Measurements from ENCODE around the gene DUSP1. TPM values are rescaled to one million over a fixed set of nuclear protein-coding genes. Genes with fewer than 3 reads are reported as not detected.

Gene DUSP1
- total and polyA plus RNA-seq, 7 donors: 99.9 to 1,033 (median 449) TPM

GRCh38 chr5:172746725-172747124 is 24.3 kb downstream of the DUSP1 start:
- intact Hi-C loops (cut with DNase I): no loop called here
- H3K27ac ChIP-seq: peak overlapping the region; percentile 80 to 95 (median 84)
- H3K4me3 ChIP-seq: no peak overlapping the region
- DNase-seq: peak; percentile 55
- 86 to 91% methylated on average over 3 of the region's 3 CpGs for WGBS, 2 donors
- H3K9me3 ChIP-seq: no peaks in the 10 kb centered on the region
- H3K4me1 ChIP-seq: peaks cover 0 to 80% (median 49%) of the 10 kb centered on the region in 4 donors
- H3K36me3 ChIP-seq: no peaks in the 10 kb centered on the region
- TF ChIP-seq POLR2AphosphoS5 (IDR thresholded peaks at IDR 0.05): peak in 2 of 4 donors; percentile 63 to 72
- peak in 2 of 4 donors; percentile 59 to 70 for TF ChIP-seq EP300 (IDR thresholded peaks at IDR 0.05)
- TF ChIP-seq CTCF (IDR thresholded peaks at IDR 0.05): no peak
- TF ChIP-seq POLR2A (IDR thresholded peaks at IDR 0.05): no peak
- H3K27me3 ChIP-seq: no peaks in the 10 kb centered on the region

- 88 to 89% methylated on average over 3 of the region's 3 CpGs for WGBS, 2 donors
- peak in 2 of 4 experiments; percentile 13 to 29 for TF ChIP-seq CTCF (IDR thresholded peaks at IDR 0.05)
- TF ChIP-seq POLR2A (IDR thresholded peaks at IDR 0.05): no peak
- TF ChIP-seq POLR2AphosphoS5 (IDR thresholded peaks at IDR 0.05): peak in 1 of 4 donors; percentile 6
- TF ChIP-seq EP300 (IDR thresholded peaks at IDR 0.05): no peak
- intact Hi-C loops (cut with DNase I): no loop called here
- no peaks in the 10 kb centered on the region for H3K27me3 ChIP-seq
- H3K9me3 ChIP-seq: no peaks in the 10 kb centered on the region
- DNase-seq: no peak
- peak overlapping the region; percentile 80 to 95 (median 84) for H3K27ac ChIP-seq
- H3K36me3 ChIP-seq: no peaks in the 10 kb centered on the region
- H3K4me3 ChIP-seq: no peak overlapping the region
- H3K4me1 ChIP-seq: peaks cover 0 to 85% (median 57%) of the 10 kb centered on the region in 4 donors
Measured at GRCh38 chr5:172745838-172746237, 25.2 kb downstream of the DUSP1 start.

DNA sequence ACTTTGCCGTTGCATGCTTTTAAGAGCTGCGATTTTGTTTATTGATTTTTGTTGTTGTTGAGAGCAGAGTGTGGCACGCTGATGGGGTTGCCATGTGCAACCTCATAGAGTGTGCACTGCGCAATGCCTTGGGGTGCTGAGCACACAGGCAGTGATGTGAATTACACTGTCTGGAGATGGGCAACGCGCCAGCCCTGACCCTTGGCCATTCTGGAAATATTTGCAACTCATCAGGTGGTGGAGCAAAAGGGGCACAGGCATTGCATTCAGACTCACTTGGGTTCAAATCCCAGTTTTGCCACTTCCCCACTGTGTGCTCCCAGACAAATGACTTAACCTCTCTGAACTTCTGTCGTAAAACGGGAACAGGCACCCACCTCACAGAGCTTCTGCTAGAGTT is 25.6 kb downstream of the DUSP1 start:
- DNase-seq: peak; percentile 63
- Histone ChIP-seq H3K4me3 (no peak overlapping the region), H3K4me1 (peaks cover 0 to 85% (median 59%) of the 10 kb centered on the region in 4 donors), H3K36me3 (no peaks in the 10 kb centered on the region), H3K27ac (peak overlapping the region; percentile 80 to 95 (median 84)), H3K9me3 (no peaks in the 10 kb centered on the region), H3K27me3 (no peaks in the 10 kb centered on the region)
- TF ChIP-seq CTCF (IDR thresholded peaks at IDR 0.05): no peak
- TF ChIP-seq POLR2AphosphoS5 (IDR thresholded peaks at IDR 0.05): no peak
- TF ChIP-seq EP300 (IDR thresholded peaks at IDR 0.05): no peak
- no peak for TF ChIP-seq POLR2A (IDR thresholded peaks at IDR 0.05)
- 92 to 94% methylated on average over 8 of the region's 8 CpGs for WGBS, 2 donors
- intact Hi-C loops (cut with DNase I): no loop called here

GRCh38 chr5:172744123-172745104 is 26.6 kb downstream of the DUSP1 start:
- Histone ChIP-seq H3K4me1 (peaks cover 0 to 82% (median 55%) of the 10 kb centered on the region in 4 donors), H3K27ac (peak overlapping the region in 2 of 4 donors; percentile 82 to 95), H3K27me3 (no peaks in the 10 kb centered on the region), H3K9me3 (no peaks in the 10 kb centered on the region), H3K36me3 (no peaks in the 10 kb centered on the region), H3K4me3 (no peak overlapping the region)
- WGBS, 2 donors: 44 to 57% methylated on average over 12 of the region's 12 CpGs
- intact Hi-C loops (cut with DNase I): no loop called here
- DNase-seq: peak; percentile 70
- TF ChIP-seq EP300 (IDR thresholded peaks at IDR 0.05) (peak in 1 of 4 donors; percentile 26), CTCF (IDR thresholded peaks at IDR 0.05) (no peak)
